HCT116 (cell line): Measurements from ENCODE around the gene CALN1. TPM values are rescaled to one million over a fixed set of nuclear protein-coding genes. Genes with fewer than 3 reads are reported as not detected.

ENCODE experiments used
- ATAC-seq: fragments of 200-7000 bp; cut with Tn5 transposase; 2 replicates; pipeline ENCODE4 v1.9.1; 2020; ENCODE audit warnings: mild to moderate bottlenecking, moderate library complexity
- BruUV-seq: library from RNA; stranded (reverse); fragments of 400-500 nt; replicated peaks from 2 replicates; lab custom pipeline; 2021; lab: Mats Ljungman, UMichigan
- CTCF ChIA-PET: fragments of 300-600 bp; sonication (Branson Sonifier 250); formaldehyde crosslinking; loops from one replicate; lab custom pipeline; 2021; ENCODE audit warnings: antibody characterized with exemption; lab: Charles Lee
- POLR2A ChIA-PET: fragments of 300-600, 350-600 bp; sonication (Branson Sonifier 250); formaldehyde crosslinking; loops from one replicate; lab custom pipeline; 2021; ENCODE audit warnings: antibody characterized with exemption; lab: Charles Lee
- RAD21 ChIA-PET, 2 experiments: fragments of 300-600 bp; sonication (Branson Sonifier 250); formaldehyde crosslinking; loops; one replicate each; lab custom pipeline; 2023; ENCODE audit warnings: low total read pairs in 2 of 2; ENCODE audit not compliant: uncharacterized antibody in 2 of 2, unreplicated experiment in 2 of 2, low non-redundant PET in 1 of 2; lab: Charles Lee
- DNase-seq: peaks from one replicate; pipeline ENCODE4 v3.0.0-alpha.2; 2010; ENCODE audit warnings: low read depth, low spot score
- H2AFZ ChIP-seq: fragments of 200-600 bp; shearing (Covaris generic), sonication (generic); 2 replicates; pipeline ENCODE4 v1.6.1; 2017; ENCODE audit warnings: low read depth, mixed run types, mixed read lengths, antibody characterized with exemption, low read length; ENCODE audit not compliant: poor library complexity, severe bottlenecking
- H3K27ac ChIP-seq: 2 replicates; pipeline ENCODE4 v1.5.1; 2012; ENCODE audit warnings: low read depth, low read length
- H3K27me3 ChIP-seq: fragments of 200-600 bp; sonication (generic); 2 replicates; pipeline ENCODE4 v1.6.1; 2016; ENCODE audit warnings: mixed run types, low read length, mixed read lengths; ENCODE audit not compliant: insufficient read depth
- H3K36me3 ChIP-seq, 2 experiments: fragments of 200-500 bp in 1 of 2; fragments of 200-600 bp in 1 of 2; sonication (Bioruptor generic) in 1 of 2; sonication (generic) in 1 of 2; 2 replicates each; pipeline versions ENCODE4 v1.5.1 to v1.6.1; 2014 to 2016; ENCODE audit warnings: low read length in 2 of 2, inconsistent platforms in 1 of 2, mixed read lengths in 1 of 2, mixed run types in 1 of 2; ENCODE audit not compliant: insufficient read depth in 2 of 2, control insufficient read depth in 1 of 2
- H3K4me1 ChIP-seq, 2 experiments: fragments of 200-600 bp in 1 of 2; sonication (generic) in 1 of 2; 2 replicates each; pipeline versions ENCODE4 v1.5.1 to v1.6.1; 2012 to 2017; ENCODE audit warnings: low read length in 2 of 2, inconsistent platforms in 1 of 2, mild to moderate bottlenecking in 1 of 2, mixed read lengths in 1 of 2, mixed run types in 1 of 2, moderate library complexity in 1 of 2; ENCODE audit not compliant: insufficient read depth in 2 of 2, control insufficient read depth in 1 of 2
- H3K4me2 ChIP-seq: fragments of 200-600 bp; sonication (generic); 2 replicates; pipeline ENCODE4 v1.6.1; 2017; ENCODE audit warnings: mixed run types, low read length, mixed read lengths
- H3K4me3 ChIP-seq, 2 experiments: fragments of 200-600 bp in 1 of 2; sonication (generic) in 1 of 2; replicated peaks in 1 of 2; 2 replicates each; pipeline ENCODE4 v1.5.1; 2011 to 2016; ENCODE audit warnings: low read length in 2 of 2, control low read depth in 1 of 2, low read depth in 1 of 2, mild to moderate bottlenecking in 1 of 2, mixed read lengths in 1 of 2, mixed run types in 1 of 2
- H3K79me2 ChIP-seq: fragments of 200-600 bp; sonication (generic); 2 replicates; pipeline ENCODE4 v1.6.1; 2017; ENCODE audit warnings: mild to moderate bottlenecking, mixed run types, low read length, moderate library complexity, mixed read lengths; ENCODE audit not compliant: insufficient read depth
- H3K9ac ChIP-seq: fragments of 200-600 bp; sonication (generic); 2 replicates; pipeline ENCODE4 v1.6.1; 2016; ENCODE audit warnings: low read length, mixed read lengths
- H3K9me2 ChIP-seq: fragments of 200-600 bp; sonication (generic), shearing (Covaris generic); 2 replicates; pipeline ENCODE4 v1.6.1; 2017; ENCODE audit warnings: mixed run types, mild to moderate bottlenecking, moderate library complexity; ENCODE audit not compliant: insufficient read depth
- H3K9me3 ChIP-seq, 2 experiments: fragments of 200-500 bp in 1 of 2; fragments of 200-600 bp in 1 of 2; sonication (Bioruptor generic) in 1 of 2; sonication (generic) in 1 of 2; 2 replicates each; pipeline ENCODE4 v1.6.1; 2014 to 2017; ENCODE audit warnings: low read length in 2 of 2, mixed read lengths in 2 of 2, inconsistent platforms in 1 of 2, low read depth in 1 of 2, mild to moderate bottlenecking in 1 of 2, mixed run types in 1 of 2, moderate library complexity in 1 of 2; ENCODE audit not compliant: control insufficient read depth in 1 of 2, insufficient read depth in 1 of 2
- H4K20me1 ChIP-seq: fragments of 200-600 bp; sonication (generic), shearing (Covaris generic); 2 replicates; pipeline ENCODE4 v1.6.1; 2017; ENCODE audit warnings: mixed run types, mild to moderate bottlenecking, moderate library complexity; ENCODE audit not compliant: insufficient read depth
- CBX3 ChIP-seq: IDR thresholded peaks from 2 replicates; pipeline ENCODE4 v1.6.1; 2012; ENCODE audit warnings: low read depth
- CEBPB ChIP-seq: IDR thresholded peaks from 2 replicates; pipeline ENCODE4 v1.6.1; 2012; ENCODE audit warnings: low read depth
- EGR1 ChIP-seq: IDR thresholded peaks from 2 replicates; pipeline ENCODE4 v1.6.1; 2012; ENCODE audit warnings: low read depth
- EZH2 ChIP-seq: fragments of 200-600 bp; sonication (generic); IDR thresholded peaks from 2 replicates; pipeline ENCODE4 v1.6.1; 2017; ENCODE audit warnings: antibody characterized with exemption, mixed run types
- FOSL1 ChIP-seq: IDR thresholded peaks from 2 replicates; pipeline ENCODE4 v1.6.1; 2012; ENCODE audit warnings: low read depth
- POLR2A ChIP-seq: IDR thresholded peaks from 2 replicates; pipeline ENCODE4 v1.7.0; 2011; ENCODE audit warnings: borderline replicate concordance; ENCODE audit not compliant: insufficient read depth, insufficient read length; ENCODE audit errors: extremely low read depth
- POLR2AphosphoS5 ChIP-seq: IDR thresholded peaks from 2 replicates; pipeline ENCODE4 v1.6.1; 2011; ENCODE audit warnings: mild to moderate bottlenecking, low read depth, low read length, moderate library complexity
- REST ChIP-seq: IDR thresholded peaks from 2 replicates; pipeline ENCODE4 v1.6.1; 2012; ENCODE audit warnings: low read depth
- SIN3A ChIP-seq: IDR thresholded peaks from 2 replicates; pipeline ENCODE4 v1.6.1; 2012; ENCODE audit warnings: low read depth
- SP1 ChIP-seq: IDR thresholded peaks from 2 replicates; pipeline ENCODE4 v1.6.1; 2012; ENCODE audit warnings: low read depth
- TCF7L2 ChIP-seq: IDR thresholded peaks from 2 replicates; pipeline ENCODE4 v1.7.0; 2011; ENCODE audit warnings: borderline replicate concordance, inconsistent platforms; ENCODE audit not compliant: insufficient read depth, insufficient read length; ENCODE audit errors: extremely low read depth
- YY1 ChIP-seq: IDR thresholded peaks from 2 replicates; pipeline ENCODE4 v1.6.1; 2011; ENCODE audit warnings: low read length, low read depth, moderate library complexity, mild to moderate bottlenecking; ENCODE audit not compliant: insufficient replicate concordance; ENCODE audit errors: extremely low read depth
- ZFX ChIP-seq: fragments of 450-650 bp; IDR thresholded peaks from 2 replicates; pipeline ENCODE4 v1.6.1; 2017
- ZNF274 ChIP-seq: fragments of 200-500 bp; sonication (Bioruptor generic); IDR thresholded peaks from 2 replicates; pipeline ENCODE4 v1.6.1; 2014; ENCODE audit warnings: mild to moderate bottlenecking, low read depth, low read length, inconsistent platforms
- intact Hi-C: fragments of 100-400 bp; cut with micrococcal nuclease; formaldehyde crosslinking; loops from 2 replicates; pipeline ENCODE4 v1.10.0; 2022
- total RNA-seq: library from RNA; stranded (reverse); gene quantifications from one replicate; pipeline ENCODE4 v1.2.1, GENCODE V29; 2021; ENCODE audit not compliant: unreplicated experiment
- TF ChIP-seq, protein P1 (sequence below): IDR thresholded peaks from 2 replicates; pipeline ENCODE4 v1.6.1; 2012
- TF ChIP-seq, protein P2 (sequence below), 3 experiments: fragments of 200-600 bp in 1 of 3; sonication (generic) in 1 of 3; IDR thresholded peaks in 2 of 3; conservative IDR thresholded peaks in 1 of 3; 2 replicates each; pipeline ENCODE4 v1.5.1; 2012 to 2017; ENCODE audit warnings: low read depth in 2 of 3, low read length in 2 of 3, antibody characterized with exemption in 1 of 3, borderline replicate concordance in 1 of 3, control low read depth in 1 of 3, mild to moderate bottlenecking in 1 of 3, mixed read lengths in 1 of 3, mixed run types in 1 of 3, moderate library complexity in 1 of 3; ENCODE audit not compliant: insufficient read depth in 1 of 3

CALN1 gene
- total RNA-seq, 1 experiment from 2014 or later, result 0.17 TPM

DNA sequence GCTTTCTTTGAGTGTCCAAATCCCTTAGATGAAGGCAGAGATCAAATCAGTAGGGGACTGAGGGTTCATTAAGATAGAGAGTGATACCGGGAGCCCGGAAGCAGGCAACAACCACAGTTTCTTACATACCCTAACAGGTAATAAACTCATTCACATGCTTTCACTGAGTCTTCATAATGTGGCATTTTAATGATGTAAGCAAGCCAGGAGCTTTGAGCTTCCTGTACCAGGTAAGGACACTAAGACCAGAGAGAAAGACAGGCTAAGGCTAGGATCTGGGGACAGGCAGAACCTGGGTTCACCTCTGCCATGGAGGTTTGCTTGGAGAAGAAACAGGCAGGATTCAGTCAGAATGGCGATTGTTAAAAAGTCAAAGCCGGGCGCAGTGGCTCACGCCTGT, 661.8 kb downstream of the CALN1 start:
- H2AFZ ChIP-seq, result no peak overlapping the region
- H3K79me2 ChIP-seq, result no peaks in the 10 kb centered on the region
- POLR2A ChIA-PET, result no interaction called here
- no peak for TF ChIP-seq FOSL1
- no peak for TF ChIP-seq EZH2
- TF ChIP-seq, all 23 proteins: peak for 0
- no peak overlapping the region for H3K4me3 ChIP-seq
- H3K9me3 ChIP-seq, result peaks cover 4 to 5% of the 10 kb centered on the region in 2 experiments; a peak in 2 of 4 replicates
- DNase-seq (no peak), ATAC-seq (no peak)
- H3K9ac ChIP-seq, result no peak overlapping the region
- H3K27me3 ChIP-seq, result no peaks in the 10 kb centered on the region
- intact Hi-C loops, result no loop called here
- CTCF ChIA-PET, result no interaction called here
- no peak overlapping the region for H3K27ac ChIP-seq
- H3K4me2 ChIP-seq, result no peak overlapping the region
- H3K36me3 ChIP-seq, result no peaks in the 10 kb centered on the region
- H3K9me2 ChIP-seq, result no peaks in the 10 kb centered on the region
- BruUV-seq, result no TSS peak
- RAD21 ChIA-PET, result no interaction called here
- no peaks in the 10 kb centered on the region for H3K4me1 ChIP-seq
- H4K20me1 ChIP-seq, result no peaks in the 10 kb centered on the region

GRCh38 chr7:71746006-71746405, 666.1 kb downstream of the CALN1 start:
- H3K9me2 ChIP-seq, result no peaks in the 10 kb centered on the region
- POLR2A ChIA-PET, result no interaction called here
- RAD21 ChIA-PET, result no interaction called here
- BruUV-seq, result no TSS peak
- no peak overlapping the region for H3K9ac ChIP-seq
- CTCF ChIA-PET, result no interaction called here
- H2AFZ ChIP-seq, result no peak overlapping the region
- ATAC-seq (no peak), DNase-seq (no peak)
- H3K27ac ChIP-seq, result no peak overlapping the region
- no peaks in the 10 kb centered on the region for H4K20me1 ChIP-seq
- H3K27me3 ChIP-seq, result no peaks in the 10 kb centered on the region
- H3K9me3 ChIP-seq, result peaks cover 0 to 5% of the 10 kb centered on the region in 2 experiments; a peak in 2 of 4 replicates
- no peak overlapping the region for H3K4me3 ChIP-seq
- intact Hi-C loops, result no loop called here
- H3K4me1 ChIP-seq, result no peaks in the 10 kb centered on the region
- H3K79me2 ChIP-seq, result no peaks in the 10 kb centered on the region
- H3K4me2 ChIP-seq, result no peak overlapping the region
- TF ChIP-seq, protein P1, sequence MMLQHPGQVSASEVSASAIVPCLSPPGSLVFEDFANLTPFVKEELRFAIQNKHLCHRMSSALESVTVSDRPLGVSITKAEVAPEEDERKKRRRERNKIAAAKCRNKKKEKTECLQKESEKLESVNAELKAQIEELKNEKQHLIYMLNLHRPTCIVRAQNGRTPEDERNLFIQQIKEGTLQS, result no peak
- TF ChIP-seq SIN3A (no peak), REST (no peak), CEBPB (no peak), SP1 (no peak), YY1 (no peak), CBX3 (no peak), TCF7L2 (no peak), POLR2AphosphoS5 (no peak), EZH2 (no peak), EGR1 (no peak), ZFX (no peak), POLR2A (no peak), ZNF274 (no peak)
- TF ChIP-seq, protein P2, sequence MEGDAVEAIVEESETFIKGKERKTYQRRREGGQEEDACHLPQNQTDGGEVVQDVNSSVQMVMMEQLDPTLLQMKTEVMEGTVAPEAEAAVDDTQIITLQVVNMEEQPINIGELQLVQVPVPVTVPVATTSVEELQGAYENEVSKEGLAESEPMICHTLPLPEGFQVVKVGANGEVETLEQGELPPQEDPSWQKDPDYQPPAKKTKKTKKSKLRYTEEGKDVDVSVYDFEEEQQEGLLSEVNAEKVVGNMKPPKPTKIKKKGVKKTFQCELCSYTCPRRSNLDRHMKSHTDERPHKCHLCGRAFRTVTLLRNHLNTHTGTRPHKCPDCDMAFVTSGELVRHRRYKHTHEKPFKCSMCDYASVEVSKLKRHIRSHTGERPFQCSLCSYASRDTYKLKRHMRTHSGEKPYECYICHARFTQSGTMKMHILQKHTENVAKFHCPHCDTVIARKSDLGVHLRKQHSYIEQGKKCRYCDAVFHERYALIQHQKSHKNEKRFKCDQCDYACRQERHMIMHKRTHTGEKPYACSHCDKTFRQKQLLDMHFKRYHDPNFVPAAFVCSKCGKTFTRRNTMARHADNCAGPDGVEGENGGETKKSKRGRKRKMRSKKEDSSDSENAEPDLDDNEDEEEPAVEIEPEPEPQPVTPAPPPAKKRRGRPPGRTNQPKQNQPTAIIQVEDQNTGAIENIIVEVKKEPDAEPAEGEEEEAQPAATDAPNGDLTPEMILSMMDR (IDR thresholded peaks at IDR 0.05 in 2 of 3, conservative IDR thresholded peaks at IDR 0.05 in 1 of 3; ENCODE audit: borderline replicate concordance in 1 of 3, insufficient read depth in 1 of 3, low read depth in 2 of 3, low read length in 2 of 3), result no peak
- no peaks in the 10 kb centered on the region for H3K36me3 ChIP-seq
